ENCODE data around the gene FDXACB1.
"Not testable (repeated sequence)": the region's sequence is repeated elsewhere in the genome, so short reads cannot be mapped to it uniquely, and the experiment has no call there.

The FDXACB1 gene

GRCh38 chr11:111909378-111909777 is 30.4 kb upstream of the FDXACB1 start:
- no peak for DNase-seq (ENCODE audit: low spot score)

- DNase-seq (ENCODE audit: low spot score) = no peak
These were observed 29.8 kb upstream of the FDXACB1 start for GRCh38 chr11:111908639-111909305.

- no peak for DNase-seq (ENCODE audit: low spot score)
These were observed 27.7 kb upstream of the FDXACB1 start for GRCh38 chr11:111906680-111907079.

- DNase-seq (ENCODE audit: low spot score) = no peak
These were observed 26.4 kb upstream of the FDXACB1 start for GRCh38 chr11:111905411-111905810.

- DNase-seq (ENCODE audit: low spot score) = no peak
These were observed 7.9 kb upstream of the FDXACB1 start for GRCh38 chr11:111886844-111887243.

GRCh38 chr11:111886032-111886431 is 7.1 kb upstream of the FDXACB1 start:
- no peak for DNase-seq (ENCODE audit: low spot score)

- DNase-seq (ENCODE audit: low spot score) = not testable (repeated sequence)
These were observed 6.1 kb upstream of the FDXACB1 start for GRCh38 chr11:111885053-111885452.

- DNase-seq (ENCODE audit: low spot score) = no peak
These were observed 3.2 kb upstream of the FDXACB1 start for GRCh38 chr11:111882202-111882601.

- no peak for DNase-seq (ENCODE audit: low spot score)
These were observed 634 bp upstream of the FDXACB1 start for GRCh38 chr11:111879637-111879960.

- no peak for DNase-seq (ENCODE audit: low spot score)
These were observed 548 bp downstream of the FDXACB1 start for GRCh38 chr11:111878385-111878848.

GRCh38 chr11:111871693-111872161 is 7.2 kb downstream of the FDXACB1 start:
- DNase-seq (ENCODE audit: low spot score) = no peak

- peak; percentile 87 for DNase-seq (ENCODE audit: low spot score)
These were observed 7.9 kb downstream of the FDXACB1 start, which contains the start of gene ALG9 for GRCh38 chr11:111870886-111871692. TSS of gene ALG9 (minus strand) at chr11:111871581. CDS start at chr11:111871482, 99 bp downstream.

GRCh38 chr11:111870522-111870885 is 8.5 kb downstream of the FDXACB1 start:
- DNase-seq (ENCODE audit: low spot score) = peak; percentile 2

- no peak for DNase-seq (ENCODE audit: low spot score)
These were observed 8.9 kb downstream of the FDXACB1 start for GRCh38 chr11:111870113-111870512.

- DNase-seq (ENCODE audit: low spot score) = no peak
These were observed 18.7 kb downstream of the FDXACB1 start for GRCh38 chr11:111860257-111860656.

- DNase-seq (ENCODE audit: low spot score) = no peak
These were observed 23.5 kb downstream of the FDXACB1 start for GRCh38 chr11:111855506-111855905.

GRCh38 chr11:111852103-111852502 is 26.9 kb downstream of the FDXACB1 start:
- no peak for DNase-seq (ENCODE audit: low spot score)

- no peak for DNase-seq (ENCODE audit: low spot score)
These were observed 27.3 kb downstream of the FDXACB1 start for GRCh38 chr11:111851636-111852035.

GRCh38 chr11:111851067-111851466 is 27.9 kb downstream of the FDXACB1 start:
- DNase-seq (ENCODE audit: low spot score) = no peak

- DNase-seq (ENCODE audit: low spot score) = no peak
These were observed 29.3 kb downstream of the FDXACB1 start for GRCh38 chr11:111849631-111850030.

GRCh38 chr11:111846636-111847035 is 32.3 kb downstream of the FDXACB1 start:
- DNase-seq (ENCODE audit: low spot score) = no peak

GRCh38 chr11:111846063-111846462 is 32.9 kb downstream of the FDXACB1 start:
- no peak for DNase-seq (ENCODE audit: low spot score)

GRCh38 chr11:111845276-111846028 is 33.5 kb downstream of the FDXACB1 start:
- DNase-seq (ENCODE audit: low spot score) = no peak
